ENCODE results near the gene SLC26A9.

Gene SLC26A9

DNA sequence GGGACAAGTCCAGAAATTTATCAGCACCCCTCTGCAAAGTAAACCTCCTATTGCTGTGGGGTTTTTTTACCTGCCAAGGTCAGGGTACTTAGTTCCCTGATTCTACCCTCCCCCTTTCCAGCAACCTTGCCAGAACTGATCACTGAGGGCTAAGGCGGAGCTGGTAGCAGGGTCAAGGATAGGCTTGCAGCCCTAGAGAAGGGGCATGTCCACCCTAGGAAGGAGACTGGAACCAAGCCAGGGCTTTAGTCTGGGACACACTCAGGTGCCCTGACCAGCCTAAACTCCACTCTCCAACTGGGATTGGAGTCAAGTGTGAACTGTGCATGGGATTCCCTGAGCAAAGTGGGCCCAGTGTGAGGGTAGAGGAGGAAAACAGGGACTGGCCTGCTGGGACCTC is 6.5 kb upstream of the SLC26A9 start:
- Histone ChIP-seq H3K9me3 (ENCODE audit: control insufficient read depth, insufficient read depth, low read depth, low read length) (no peaks in the 10 kb centered on the region), H3K36me3 (ENCODE audit: control insufficient read depth in 2 of 2, insufficient read depth in 1 of 2, low read length in 2 of 2) (no peaks in the 10 kb centered on the region), H3K27ac (ENCODE audit: extremely low read depth, low read depth, low read length) (no peak overlapping the region), H3K4me1 (ENCODE audit: control insufficient read depth, insufficient read depth, low read length) (no peaks in the 10 kb centered on the region), H3K4me3 (ENCODE audit: low read depth, low read length) (no peak overlapping the region)
- CTCF ChIA-PET = interaction anchor here (0.8 to 4.3 kb wide), 4 partner anchors 10 to 107 kb away, joined by 3 to 20 read pairs (median 3); no protein-coding TSS in a partner anchor
- POLR2A ChIA-PET = no interaction called here
- TF ChIP-seq PRDM10 (tag by site-specific recombination; IDR thresholded peaks at IDR 0.05) (no peak), ZNF174 (tag by site-specific recombination; IDR thresholded peaks at IDR 0.05) (no peak), ZNF791 (tag by site-specific recombination; IDR thresholded peaks at IDR 0.05) (no peak), SP7 (tag by site-specific recombination; IDR thresholded peaks at IDR 0.05) (no peak), ZBTB11 (tag by site-specific recombination; conservative IDR thresholded peaks at IDR 0.05; ENCODE audit: low read depth) (no peak), GLI2 (tag by site-specific recombination; IDR thresholded peaks at IDR 0.05; ENCODE audit: borderline replicate concordance, low read depth) (no peak)
- TF ChIP-seq, protein P1, sequence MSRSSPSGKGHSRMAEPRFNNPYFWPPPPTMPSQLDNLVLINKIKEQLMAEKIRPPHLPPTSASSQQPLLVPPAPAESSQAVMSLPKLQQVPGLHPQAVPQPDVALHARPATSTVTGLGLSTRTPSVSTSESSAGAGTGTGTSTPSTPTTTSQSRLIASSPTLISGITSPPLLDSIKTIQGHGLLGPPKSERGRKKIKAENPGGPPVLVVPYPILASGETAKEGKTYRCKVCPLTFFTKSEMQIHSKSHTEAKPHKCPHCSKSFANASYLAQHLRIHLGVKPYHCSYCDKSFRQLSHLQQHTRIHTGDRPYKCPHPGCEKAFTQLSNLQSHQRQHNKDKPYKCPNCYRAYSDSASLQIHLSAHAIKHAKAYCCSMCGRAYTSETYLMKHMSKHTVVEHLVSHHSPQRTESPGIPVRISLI (tag by site-specific recombination; IDR thresholded peaks at IDR 0.05) = no peak

DNA sequence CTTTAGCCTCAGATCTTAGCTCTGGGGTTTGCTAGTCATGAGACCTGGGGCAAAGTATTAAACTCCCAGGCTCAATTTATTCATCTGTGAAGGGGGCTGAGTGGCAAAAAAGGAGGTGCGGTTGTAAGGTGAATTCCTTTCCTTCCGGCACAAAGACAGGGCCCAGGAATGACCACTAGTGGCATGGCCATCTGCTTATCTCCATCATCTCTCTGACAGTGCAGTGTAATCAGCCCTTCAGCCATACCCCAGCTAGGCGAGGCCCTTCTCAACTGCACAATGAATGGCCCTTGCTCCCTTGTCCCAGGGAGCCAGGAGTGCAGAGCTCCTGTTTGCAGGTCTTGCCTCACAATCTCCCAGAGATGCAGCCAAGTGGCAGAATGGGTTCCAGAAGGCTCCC is 5.6 kb upstream of the SLC26A9 start:
- Histone ChIP-seq H3K27ac (ENCODE audit: extremely low read depth, low read depth, low read length) (no peak overlapping the region), H3K9me3 (ENCODE audit: control insufficient read depth, insufficient read depth, low read depth, low read length) (no peaks in the 10 kb centered on the region), H3K4me1 (ENCODE audit: control insufficient read depth, insufficient read depth, low read length) (no peaks in the 10 kb centered on the region), H3K36me3 (ENCODE audit: control insufficient read depth in 2 of 2, insufficient read depth in 1 of 2, low read length in 2 of 2) (no peaks in the 10 kb centered on the region), H3K4me3 (ENCODE audit: low read depth, low read length) (no peak overlapping the region)
- POLR2A ChIA-PET = no interaction called here
- CTCF ChIA-PET = interaction anchor here (0.6 to 4.3 kb wide), 4 partner anchors 9 to 727 kb away, joined by 3 to 20 read pairs (median 4); no protein-coding TSS in a partner anchor
- TF ChIP-seq ZNF600 (tag by site-specific recombination; IDR thresholded peaks at IDR 0.05) (no peak), ZNF654 (tag by site-specific recombination; IDR thresholded peaks at IDR 0.05; ENCODE audit: low read depth) (no peak), ZNF621 (tag by site-specific recombination; IDR thresholded peaks at IDR 0.05) (no peak), ZNF76 (tag by site-specific recombination; IDR thresholded peaks at IDR 0.05; ENCODE audit: borderline replicate concordance, low read depth) (no peak), ZNF140 (tag by site-specific recombination; IDR thresholded peaks at IDR 0.05) (no peak), TSHZ1 (tag by site-specific recombination; IDR thresholded peaks at IDR 0.05; ENCODE audit: borderline replicate concordance) (no peak), ZNF146 (tag by site-specific recombination; IDR thresholded peaks at IDR 0.05) (no peak), ZNF585B (tag by site-specific recombination; IDR thresholded peaks at IDR 0.05) (no peak), ZNF37A (tag by site-specific recombination; IDR thresholded peaks at IDR 0.05) (no peak), ZFHX2 (tag by site-specific recombination; conservative IDR thresholded peaks at IDR 0.05) (no peak), ZNF549 (tag by site-specific recombination; IDR thresholded peaks at IDR 0.05) (no peak), SP7 (tag by site-specific recombination; IDR thresholded peaks at IDR 0.05) (no peak), ZSCAN16 (tag by site-specific recombination; IDR thresholded peaks at IDR 0.05) (no peak)
